Epithelial cell of esophagus (primary cell): ENCODE data around the gene COTL1.

Experiments used
- DNase-seq: peaks from one replicate; pipeline ENCODE4 v3.0.0; 2010; ENCODE audit warnings: low read depth
- H3K4me3 ChIP-seq: 2 replicates; pipeline ENCODE4 v1.5.1; 2011; ENCODE audit warnings: mild to moderate bottlenecking, low read length, control low read depth
- CTCF ChIP-seq: IDR thresholded peaks from 2 replicates; pipeline ENCODE4 v1.5.1; 2011; ENCODE audit warnings: low read depth, mild to moderate bottlenecking, low read length, control low read depth, inconsistent platforms; ENCODE audit not compliant: insufficient read depth; ENCODE audit errors: missing control alignments

COTL1 gene

GRCh38 chr16:84578538-84579126 lies 39.2 kb downstream of the COTL1 start:
- no peak overlapping the region for H3K4me3 ChIP-seq
- DNase-seq = no peak
- no peak for TF ChIP-seq CTCF

- DNase-seq = no peak
- H3K4me3 ChIP-seq = no peak overlapping the region
- TF ChIP-seq CTCF = no peak
Measured at GRCh38 chr16:84577034-84577803, 40.7 kb downstream of the COTL1 start.

- no peak for TF ChIP-seq CTCF
- H3K4me3 ChIP-seq = no peak overlapping the region
- DNase-seq = no peak
Measured at GRCh38 chr16:84575914-84576313, 42.0 kb downstream of the COTL1 start.

GRCh38 chr16:84574191-84574590 lies 43.7 kb downstream of the COTL1 start:
- TF ChIP-seq CTCF = no peak
- DNase-seq = no peak

GRCh38 chr16:84572096-84572495 lies 45.8 kb downstream of the COTL1 start:
- no peak overlapping the region for H3K4me3 ChIP-seq
- DNase-seq = no peak
- no peak for TF ChIP-seq CTCF

More at GRCh38 chr16:84574191-84574590, 43.7 kb downstream of the COTL1 start:
- no peak overlapping the region for H3K4me3 ChIP-seq

GRCh38 chr16:84571506-84571905 lies 46.4 kb downstream of the COTL1 start:
- TF ChIP-seq CTCF = no peak
- no peak overlapping the region for H3K4me3 ChIP-seq
- DNase-seq = no peak

GRCh38 chr16:84570739-84571403 lies 47.0 kb downstream of the COTL1 start:
- no peak for TF ChIP-seq CTCF
- no peak for DNase-seq
- no peak overlapping the region for H3K4me3 ChIP-seq
